ENCODE results near the gene CFAP20DC. TPM values are rescaled to one million over a fixed set of nuclear protein-coding genes. Genes with fewer than 3 reads are reported as not detected.
"Not testable (repeated sequence)": the region's sequence is repeated elsewhere in the genome, so short reads cannot be mapped to it uniquely, and the experiment has no call there.

The CFAP20DC gene
- total RNA-seq, 4 donors from 2014 or later, result 0.13 to 1.6 (median 0.35) TPM; not detected in 1

DNA sequence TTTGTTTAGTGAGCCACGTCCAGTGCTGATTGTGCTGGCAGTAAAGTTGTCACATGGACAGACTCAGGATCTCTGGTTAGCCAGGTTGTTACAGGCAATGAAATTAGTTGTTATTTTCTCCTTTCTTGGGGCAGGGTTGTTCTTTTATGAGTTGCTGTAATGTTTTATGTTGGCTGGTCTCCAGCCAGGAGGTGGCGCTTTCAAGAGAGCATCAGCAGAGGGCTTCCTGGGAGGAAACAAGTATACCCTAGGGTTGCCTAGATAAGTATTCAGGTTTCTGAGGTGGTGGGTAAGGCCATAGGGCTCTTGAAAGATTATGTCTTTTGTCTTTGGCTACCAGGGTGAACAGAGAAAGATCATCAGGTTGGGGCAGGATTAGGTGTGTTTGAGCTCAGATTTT is 14.5 kb upstream of the CFAP20DC start:
- ATAC-seq, result no peak
- TF ChIP-seq, protein P1, sequence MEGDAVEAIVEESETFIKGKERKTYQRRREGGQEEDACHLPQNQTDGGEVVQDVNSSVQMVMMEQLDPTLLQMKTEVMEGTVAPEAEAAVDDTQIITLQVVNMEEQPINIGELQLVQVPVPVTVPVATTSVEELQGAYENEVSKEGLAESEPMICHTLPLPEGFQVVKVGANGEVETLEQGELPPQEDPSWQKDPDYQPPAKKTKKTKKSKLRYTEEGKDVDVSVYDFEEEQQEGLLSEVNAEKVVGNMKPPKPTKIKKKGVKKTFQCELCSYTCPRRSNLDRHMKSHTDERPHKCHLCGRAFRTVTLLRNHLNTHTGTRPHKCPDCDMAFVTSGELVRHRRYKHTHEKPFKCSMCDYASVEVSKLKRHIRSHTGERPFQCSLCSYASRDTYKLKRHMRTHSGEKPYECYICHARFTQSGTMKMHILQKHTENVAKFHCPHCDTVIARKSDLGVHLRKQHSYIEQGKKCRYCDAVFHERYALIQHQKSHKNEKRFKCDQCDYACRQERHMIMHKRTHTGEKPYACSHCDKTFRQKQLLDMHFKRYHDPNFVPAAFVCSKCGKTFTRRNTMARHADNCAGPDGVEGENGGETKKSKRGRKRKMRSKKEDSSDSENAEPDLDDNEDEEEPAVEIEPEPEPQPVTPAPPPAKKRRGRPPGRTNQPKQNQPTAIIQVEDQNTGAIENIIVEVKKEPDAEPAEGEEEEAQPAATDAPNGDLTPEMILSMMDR (IDR thresholded peaks at IDR 0.05), result no peak
- TF ChIP-seq POLR2A (IDR thresholded peaks at IDR 0.05), result no peak
- H3K27me3 ChIP-seq, result no peaks in the 10 kb centered on the region
- peaks cover 0 to 3% (median 0%) of the 10 kb centered on the region in 3 donors for H3K9me3 ChIP-seq
- 100% methylated on average over 1 of the region's 2 CpGs; no CpG with 5 or more reads in 1 of the 2 donors for WGBS, 2 donors (ENCODE audit: low coverage in 1 of 2)
- H3K27ac ChIP-seq, result no peak overlapping the region
- H3K4me3 ChIP-seq, result no peak overlapping the region
- H3K4me1 ChIP-seq, result no peaks in the 10 kb centered on the region
- H3K36me3 ChIP-seq, result no peaks in the 10 kb centered on the region

DNA sequence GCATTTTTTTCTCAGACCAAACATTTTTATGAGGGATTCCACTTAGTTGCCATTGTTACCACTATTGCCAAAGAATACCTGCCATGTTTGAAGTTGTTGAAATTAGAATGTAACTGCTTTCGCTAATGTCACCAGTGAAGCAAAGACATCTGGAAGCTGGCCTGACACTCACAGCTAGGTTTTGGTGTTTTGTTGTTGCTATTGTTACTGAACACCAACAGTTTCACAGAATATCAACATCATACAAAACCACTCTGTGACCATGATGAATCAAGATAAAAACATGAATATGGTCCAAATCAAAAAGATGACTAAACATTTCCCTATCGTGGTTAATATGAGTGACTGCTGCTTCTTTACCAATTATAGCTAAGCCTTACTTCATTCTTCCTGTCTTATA is 6.9 kb upstream of the CFAP20DC start:
- Histone ChIP-seq H3K4me3 (no peak overlapping the region), H3K27ac (no peak overlapping the region), H3K27me3 (no peaks in the 10 kb centered on the region), H3K4me1 (no peaks in the 10 kb centered on the region), H3K36me3 (no peaks in the 10 kb centered on the region), H3K9me3 (no peaks in the 10 kb centered on the region)
- WGBS, 2 donors (ENCODE audit: low coverage in 1 of 2), result 65 to 75% methylated on average over 2 of the region's 2 CpGs
- ATAC-seq, result no peak
- TF ChIP-seq, protein P1 (IDR thresholded peaks at IDR 0.05), result no peak

DNA sequence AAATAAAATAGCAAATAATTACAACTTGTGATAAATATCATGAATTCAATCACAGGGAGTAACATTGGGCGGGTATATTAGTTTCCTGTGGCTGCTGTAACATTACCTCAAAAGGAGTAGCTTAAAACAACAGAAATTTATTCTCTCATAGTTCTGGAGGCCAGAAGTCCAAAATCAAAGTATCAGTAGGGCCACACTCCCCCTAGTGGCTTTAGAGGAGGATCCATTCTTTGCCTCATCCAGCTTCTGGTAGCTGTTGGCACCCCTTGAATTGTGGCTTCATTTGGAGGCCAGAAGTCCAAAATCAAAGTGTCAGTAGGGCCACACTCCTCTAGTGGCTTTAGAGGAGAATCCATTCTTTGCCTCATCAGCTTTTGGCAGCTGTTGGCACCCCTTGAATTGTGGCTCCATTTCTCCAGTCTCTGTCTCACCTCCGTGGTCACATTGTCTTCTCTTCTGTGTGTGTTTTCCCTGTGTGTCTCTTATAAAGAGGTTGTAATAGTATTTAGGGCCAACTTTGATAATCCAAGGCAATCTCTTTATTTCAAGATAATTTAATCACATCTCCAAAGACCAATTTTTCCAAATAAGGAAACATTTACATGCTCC is 3.1 kb upstream of the CFAP20DC start:
- no peaks in the 10 kb centered on the region for H3K36me3 ChIP-seq
- 68 to 94% methylated on average over 2 of the region's 2 CpGs for WGBS, 2 donors (ENCODE audit: low coverage in 1 of 2)
- H3K9me3 ChIP-seq, result no peaks in the 10 kb centered on the region
- H3K4me1 ChIP-seq, result peaks cover 0 to 7% (median 0%) of the 10 kb centered on the region in 3 donors
- no peak for ATAC-seq
- no peaks in the 10 kb centered on the region for H3K27me3 ChIP-seq
- H3K4me3 ChIP-seq, result no peak overlapping the region
- TF ChIP-seq EP300 (IDR thresholded peaks at IDR 0.05), result no peak
- TF ChIP-seq, protein P1 (IDR thresholded peaks at IDR 0.05), result peak in 2 of 4 experiments; percentile 14 to 46
- H3K27ac ChIP-seq, result no peak overlapping the region

DNA sequence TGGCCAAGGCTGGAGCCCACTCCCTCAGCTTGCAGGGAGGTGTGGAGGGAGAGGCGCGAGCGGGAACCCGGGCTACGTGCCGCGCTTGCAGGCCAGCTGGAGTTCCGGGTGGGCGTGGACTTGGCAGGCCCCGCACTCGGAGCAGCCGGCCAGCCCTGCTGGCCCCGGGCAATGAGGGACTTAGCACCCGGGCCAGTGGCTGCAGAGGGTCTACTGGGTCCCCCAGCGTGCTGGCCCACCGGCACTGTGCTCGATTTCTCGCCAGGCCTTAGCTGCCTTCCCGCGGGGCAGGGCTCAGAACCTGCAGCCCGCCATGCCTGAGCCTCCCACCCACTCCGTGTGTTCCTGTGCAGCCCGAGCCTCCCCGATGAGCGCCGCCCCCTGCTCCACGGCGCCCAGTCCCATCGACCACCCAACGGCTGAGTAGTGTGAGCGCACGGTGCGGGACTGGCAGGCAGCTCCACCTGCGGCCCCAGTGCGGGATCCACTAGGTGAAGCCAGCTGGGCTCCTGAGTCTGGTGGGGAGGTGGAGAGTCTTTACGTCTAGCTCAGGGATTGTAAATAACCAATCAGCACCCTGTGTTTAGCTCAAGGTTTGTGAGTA is 1.1 kb upstream of the CFAP20DC start:
- not testable (repeated sequence) for H3K36me3 ChIP-seq, H3K27ac ChIP-seq, H3K4me3 ChIP-seq, H3K9me3 ChIP-seq, H3K4me1 ChIP-seq, ATAC-seq, H3K27me3 ChIP-seq
- whole genome bisulfite sequencing, 2 donors (ENCODE audit: low coverage in 1 of 2), result 100% methylated on average over 3 of the region's 36 CpGs; no CpG with 5 or more reads in 1 of the 2 donors

DNA sequence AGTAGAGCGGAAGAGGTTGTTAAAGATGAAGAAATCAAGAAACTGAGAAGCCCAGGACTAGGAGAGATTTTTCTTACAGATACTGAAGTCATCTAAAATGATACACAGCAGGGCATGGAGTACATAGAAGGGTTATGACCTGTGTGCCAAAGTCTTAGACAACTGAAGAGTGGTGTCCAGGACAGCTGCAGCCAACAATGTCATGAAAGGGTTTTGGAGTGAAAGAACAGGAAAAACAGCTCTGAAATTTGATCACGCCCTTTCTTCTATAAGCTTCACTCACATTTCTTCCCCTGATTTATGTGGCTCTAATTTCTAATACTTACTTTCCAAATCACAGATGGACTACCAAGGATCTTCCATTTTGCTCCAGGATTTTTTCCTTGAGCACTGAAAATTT is 3.0 kb downstream of the CFAP20DC start:
- peaks cover 0 to 7% (median 0%) of the 10 kb centered on the region in 3 donors for H3K4me1 ChIP-seq
- no peak for ATAC-seq
- WGBS, 2 donors (ENCODE audit: low coverage in 1 of 2), result 91 to 96% methylated on average over 2 of the region's 2 CpGs
- H3K27me3 ChIP-seq, result no peaks in the 10 kb centered on the region
- no peak overlapping the region for H3K4me3 ChIP-seq
- no peaks in the 10 kb centered on the region for H3K36me3 ChIP-seq
- H3K27ac ChIP-seq, result no peak overlapping the region
- H3K9me3 ChIP-seq, result no peaks in the 10 kb centered on the region
- TF ChIP-seq EP300 (IDR thresholded peaks at IDR 0.05), result no peak
- TF ChIP-seq POLR2AphosphoS5 (IDR thresholded peaks at IDR 0.05), result no peak
- TF ChIP-seq, protein P1 (IDR thresholded peaks at IDR 0.05), result no peak
- no peak for TF ChIP-seq POLR2A (IDR thresholded peaks at IDR 0.05)

All from gastroesophageal sphincter (tissue), 4 donors.